Activated T-helper 1 cell treated with anti-CD3 and anti-CD28 coated beads, Interleukin-12 subunit alpha, Interleukin-12 subunit beta, Interleukin-2, Interleukin-4 antibody, amounts not matched to agents 30 ng/mL and 10 ng/mL and 1 ng/mL, durations not matched to agents 14 hours and 24 hours and 36 hours (primary cell): ENCODE results near the gene CCSER1. TPM values are rescaled to one million over a fixed set of nuclear protein-coding genes. Genes with fewer than 3 reads are reported as not detected.
"Not testable (repeated sequence)": the region's sequence is repeated elsewhere in the genome, so short reads cannot be mapped to it uniquely, and the experiment has no call there.

ENCODE experiments used
- DNase-seq: peaks from one replicate; pipeline ENCODE4 v3.0.0; 2021; ENCODE audit warnings: low spot score
- H3K27ac Mint-ChIP-seq: one replicate; pipeline ENCODE4 v1.8.0; 2021; ENCODE audit warnings: mild to moderate bottlenecking, mixed read lengths
- H3K27me3 Mint-ChIP-seq: one replicate; pipeline ENCODE4 v1.8.0; 2022; ENCODE audit warnings: mild to moderate bottlenecking, moderate library complexity, mixed read lengths; ENCODE audit not compliant: insufficient read depth
- H3K36me3 Mint-ChIP-seq: one replicate; pipeline ENCODE4 v1.8.0; 2021; ENCODE audit warnings: low read depth, mixed read lengths
- H3K4me1 Mint-ChIP-seq: one replicate; pipeline ENCODE4 v1.8.0; 2021; ENCODE audit warnings: low read depth, mixed read lengths
- H3K4me3 Mint-ChIP-seq: one replicate; pipeline ENCODE4 v1.8.0; 2021; ENCODE audit warnings: mild to moderate bottlenecking, moderate library complexity, mixed read lengths
- H3K9me3 Mint-ChIP-seq: one replicate; pipeline ENCODE4 v1.8.0; 2021; ENCODE audit warnings: mixed read lengths
- intact Hi-C: fragments of 100-400 bp; cut with micrococcal nuclease; formaldehyde crosslinking; loops from one replicate; pipeline ENCODE4 v1.15.1; 2024
- total RNA-seq: library from RNA; stranded (reverse); gene quantifications from 2 replicates; pipeline ENCODE4 v1.2.3, GENCODE V29; 2022

Gene CCSER1
- total RNA-seq, 1 donor from 2014 or later: not detected

- intact Hi-C loops, H3K9me3 Mint-ChIP-seq, H3K4me1 Mint-ChIP-seq, H3K27ac Mint-ChIP-seq, H3K4me3 Mint-ChIP-seq, DNase-seq, H3K27me3 Mint-ChIP-seq, H3K36me3 Mint-ChIP-seq: not testable (repeated sequence)
These were observed 1229.3 kb downstream of the CCSER1 start for GRCh38 chr4:91356496-91356895.

GRCh38 chr4:91358016-91358415 is 1230.8 kb downstream of the CCSER1 start:
- H3K27me3 Mint-ChIP-seq, H3K27ac Mint-ChIP-seq, H3K36me3 Mint-ChIP-seq, DNase-seq, H3K4me3 Mint-ChIP-seq, intact Hi-C loops, H3K4me1 Mint-ChIP-seq, H3K9me3 Mint-ChIP-seq: not testable (repeated sequence)

- H3K9me3 Mint-ChIP-seq: not testable (repeated sequence)
These were observed 1231.4 kb downstream of the CCSER1 start for GRCh38 chr4:91358621-91359020.

GRCh38 chr4:91359041-91360031 is 1232.1 kb downstream of the CCSER1 start:
- Mint-ChIP-seq H3K27me3 (no peaks in the 10 kb centered on the region), H3K36me3 (no peaks in the 10 kb centered on the region), H3K27ac (no peak overlapping the region), H3K9me3 (peaks cover 7% of the 10 kb centered on the region), H3K4me1 (no peaks in the 10 kb centered on the region), H3K4me3 (no peak overlapping the region)
- no peak for DNase-seq
- intact Hi-C loops: no loop called here

More at GRCh38 chr4:91358621-91359020, 1231.4 kb downstream of the CCSER1 start:
- H3K27me3 Mint-ChIP-seq, H3K4me1 Mint-ChIP-seq, H3K27ac Mint-ChIP-seq, intact Hi-C loops, H3K36me3 Mint-ChIP-seq, H3K4me3 Mint-ChIP-seq, DNase-seq: not testable (repeated sequence)

GRCh38 chr4:91362125-91362524 is 1234.9 kb downstream of the CCSER1 start:
- Mint-ChIP-seq H3K27me3 (no peaks in the 10 kb centered on the region), H3K27ac (no peak overlapping the region), H3K4me3 (no peak overlapping the region), H3K4me1 (no peaks in the 10 kb centered on the region), H3K9me3 (peaks cover 7% of the 10 kb centered on the region), H3K36me3 (no peaks in the 10 kb centered on the region)
- intact Hi-C loops: no loop called here
- no peak for DNase-seq

GRCh38 chr4:91366554-91366953 is 1239.4 kb downstream of the CCSER1 start:
- DNase-seq: no peak
- no peak overlapping the region for H3K4me3 Mint-ChIP-seq
- intact Hi-C loops: no loop called here
- H3K36me3 Mint-ChIP-seq: no peaks in the 10 kb centered on the region
- H3K9me3 Mint-ChIP-seq: peaks cover 7% of the 10 kb centered on the region
- no peaks in the 10 kb centered on the region for H3K27me3 Mint-ChIP-seq
- no peak overlapping the region for H3K27ac Mint-ChIP-seq
- no peaks in the 10 kb centered on the region for H3K4me1 Mint-ChIP-seq

- Mint-ChIP-seq H3K9me3 (no peaks in the 10 kb centered on the region), H3K4me3 (no peak overlapping the region), H3K27ac (no peak overlapping the region), H3K27me3 (no peaks in the 10 kb centered on the region), H3K36me3 (no peaks in the 10 kb centered on the region), H3K4me1 (no peaks in the 10 kb centered on the region)
- intact Hi-C loops: no loop called here
- no peak for DNase-seq
These were observed 1241.9 kb downstream of the CCSER1 start for GRCh38 chr4:91369116-91369515.

- Mint-ChIP-seq H3K36me3 (no peaks in the 10 kb centered on the region), H3K4me3 (no peak overlapping the region), H3K27me3 (no peaks in the 10 kb centered on the region), H3K9me3 (peaks cover 10% of the 10 kb centered on the region), H3K27ac (no peak overlapping the region), H3K4me1 (no peaks in the 10 kb centered on the region)
- intact Hi-C loops: no loop called here
- no peak for DNase-seq
These were observed 1246.4 kb downstream of the CCSER1 start for GRCh38 chr4:91373546-91373945.

GRCh38 chr4:91405431-91405830 is 1278.2 kb downstream of the CCSER1 start:
- H3K27ac Mint-ChIP-seq, H3K27me3 Mint-ChIP-seq, H3K36me3 Mint-ChIP-seq, H3K9me3 Mint-ChIP-seq, DNase-seq, H3K4me1 Mint-ChIP-seq, H3K4me3 Mint-ChIP-seq, intact Hi-C loops: not testable (repeated sequence)

GRCh38 chr4:91422011-91422410 is 1294.8 kb downstream of the CCSER1 start:
- H3K9me3 Mint-ChIP-seq: peaks cover 14% of the 10 kb centered on the region

GRCh38 chr4:91426725-91427124 is 1299.5 kb downstream of the CCSER1 start:
- H3K4me3 Mint-ChIP-seq: no peak overlapping the region
- H3K9me3 Mint-ChIP-seq: peaks cover 3% of the 10 kb centered on the region
- no peak overlapping the region for H3K27ac Mint-ChIP-seq
- H3K36me3 Mint-ChIP-seq: no peaks in the 10 kb centered on the region
- intact Hi-C loops: no loop called here
- H3K4me1 Mint-ChIP-seq: no peaks in the 10 kb centered on the region
- no peaks in the 10 kb centered on the region for H3K27me3 Mint-ChIP-seq
- DNase-seq: no peak

More at GRCh38 chr4:91422011-91422410, 1294.8 kb downstream of the CCSER1 start:
- intact Hi-C loops: no loop called here
- no peaks in the 10 kb centered on the region for H3K36me3 Mint-ChIP-seq
- H3K27me3 Mint-ChIP-seq: no peaks in the 10 kb centered on the region
- no peak overlapping the region for H3K27ac Mint-ChIP-seq
- no peak overlapping the region for H3K4me3 Mint-ChIP-seq
- H3K4me1 Mint-ChIP-seq: no peaks in the 10 kb centered on the region
- no peak for DNase-seq

GRCh38 chr4:91427171-91427570 is 1300.0 kb downstream of the CCSER1 start:
- Mint-ChIP-seq H3K4me3 (no peak overlapping the region), H3K4me1 (no peaks in the 10 kb centered on the region), H3K27me3 (no peaks in the 10 kb centered on the region), H3K9me3 (peaks cover 3% of the 10 kb centered on the region), H3K36me3 (no peaks in the 10 kb centered on the region), H3K27ac (no peak overlapping the region)
- DNase-seq: no peak
- intact Hi-C loops: no loop called here

GRCh38 chr4:91434631-91435030 is 1307.4 kb downstream of the CCSER1 start:
- intact Hi-C loops: no loop called here
- DNase-seq: no peak
- H3K4me3 Mint-ChIP-seq: no peak overlapping the region
- peaks cover 22% of the 10 kb centered on the region for H3K9me3 Mint-ChIP-seq
- H3K36me3 Mint-ChIP-seq: peaks cover 1% of the 10 kb centered on the region
- no peaks in the 10 kb centered on the region for H3K27me3 Mint-ChIP-seq
- no peaks in the 10 kb centered on the region for H3K4me1 Mint-ChIP-seq
- no peak overlapping the region for H3K27ac Mint-ChIP-seq
